ENCODE results near the gene ADH7. TPM values are rescaled to one million over a fixed set of nuclear protein-coding genes. Genes with fewer than 3 reads are reported as not detected.
A peak's percentile ranks its signal among the peaks of the same experiment; 100 is the strongest.
"Not testable (repeated sequence)": the region's sequence is repeated elsewhere in the genome, so short reads cannot be mapped to it uniquely, and the experiment has no call there.

Gene ADH7
- total RNA-seq, 2 donors from 2014 or later = not detected

GRCh38 chr4:99379571-99379970 is 55.6 kb downstream of the ADH7 start:
- no peaks in the 10 kb centered on the region for H3K36me3 ChIP-seq
- H3K4me3 ChIP-seq = no peak overlapping the region
- no peaks in the 10 kb centered on the region for H3K27me3 ChIP-seq
- H3K27ac ChIP-seq = no peak overlapping the region
- TF ChIP-seq, protein P1, sequence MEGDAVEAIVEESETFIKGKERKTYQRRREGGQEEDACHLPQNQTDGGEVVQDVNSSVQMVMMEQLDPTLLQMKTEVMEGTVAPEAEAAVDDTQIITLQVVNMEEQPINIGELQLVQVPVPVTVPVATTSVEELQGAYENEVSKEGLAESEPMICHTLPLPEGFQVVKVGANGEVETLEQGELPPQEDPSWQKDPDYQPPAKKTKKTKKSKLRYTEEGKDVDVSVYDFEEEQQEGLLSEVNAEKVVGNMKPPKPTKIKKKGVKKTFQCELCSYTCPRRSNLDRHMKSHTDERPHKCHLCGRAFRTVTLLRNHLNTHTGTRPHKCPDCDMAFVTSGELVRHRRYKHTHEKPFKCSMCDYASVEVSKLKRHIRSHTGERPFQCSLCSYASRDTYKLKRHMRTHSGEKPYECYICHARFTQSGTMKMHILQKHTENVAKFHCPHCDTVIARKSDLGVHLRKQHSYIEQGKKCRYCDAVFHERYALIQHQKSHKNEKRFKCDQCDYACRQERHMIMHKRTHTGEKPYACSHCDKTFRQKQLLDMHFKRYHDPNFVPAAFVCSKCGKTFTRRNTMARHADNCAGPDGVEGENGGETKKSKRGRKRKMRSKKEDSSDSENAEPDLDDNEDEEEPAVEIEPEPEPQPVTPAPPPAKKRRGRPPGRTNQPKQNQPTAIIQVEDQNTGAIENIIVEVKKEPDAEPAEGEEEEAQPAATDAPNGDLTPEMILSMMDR (IDR thresholded peaks at IDR 0.05) = no peak
- DNase-seq (ENCODE audit: low spot score) = no peak
- H3K9me3 ChIP-seq = peaks cover 0 to 18% of the 10 kb centered on the region in 2 donors
- no peaks in the 10 kb centered on the region for H3K4me1 ChIP-seq

- DNase-seq (ENCODE audit: low spot score) = no peak
- Histone ChIP-seq H3K9me3 (peaks cover 0 to 18% of the 10 kb centered on the region in 2 donors), H3K4me3 (no peak overlapping the region), H3K36me3 (no peaks in the 10 kb centered on the region), H3K27ac (no peak overlapping the region), H3K27me3 (no peaks in the 10 kb centered on the region), H3K4me1 (no peaks in the 10 kb centered on the region)
- TF ChIP-seq, protein P1 (IDR thresholded peaks at IDR 0.05) = no peak
Observed at GRCh38 chr4:99378876-99379275, 56.3 kb downstream of the ADH7 start.

DNA sequence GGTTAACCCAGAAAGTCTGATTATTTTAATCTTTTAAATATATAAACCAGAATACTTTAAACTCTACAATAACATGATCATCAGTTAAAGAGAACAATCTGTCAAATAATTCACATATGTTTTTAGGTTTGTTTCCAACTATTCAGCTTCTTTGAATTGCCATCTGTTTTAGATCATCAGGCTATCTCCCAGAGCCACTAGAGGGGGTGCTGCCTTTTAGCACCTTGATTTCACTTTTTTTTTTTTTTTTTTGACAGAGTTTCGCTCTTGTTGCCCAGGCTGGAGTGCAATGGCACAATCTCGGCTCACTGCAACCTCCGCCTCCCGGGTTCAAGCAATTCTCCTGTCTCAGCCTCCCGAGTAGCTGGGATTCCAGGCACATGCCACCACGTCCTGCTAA is 57.8 kb downstream of the ADH7 start:
- not testable (repeated sequence) for H3K36me3 ChIP-seq; H3K27me3 ChIP-seq; H3K27ac ChIP-seq; H3K4me3 ChIP-seq; DNase-seq (ENCODE audit: low spot score); H3K4me1 ChIP-seq
- peaks cover 0 to 21% of the 10 kb centered on the region in 2 donors for H3K9me3 ChIP-seq

DNA sequence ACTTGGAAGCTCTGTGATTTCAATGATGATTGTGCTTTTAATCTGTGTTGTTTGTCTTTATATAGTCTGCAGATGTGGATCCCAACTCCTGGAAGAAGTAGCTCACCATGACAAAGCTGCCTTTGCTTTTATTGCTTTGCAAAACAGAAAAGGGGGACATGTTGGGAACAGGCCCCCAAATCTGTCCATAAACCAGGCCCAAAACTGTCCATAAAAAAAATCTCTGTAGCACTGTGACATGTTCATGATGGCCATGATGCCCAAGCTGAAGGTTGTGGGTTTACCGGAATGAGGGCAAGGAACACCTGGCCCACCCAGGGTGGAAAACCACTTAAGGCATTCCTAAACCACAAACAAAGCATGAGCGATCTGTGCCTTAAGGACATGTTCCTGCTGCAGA is 62.7 kb downstream of the ADH7 start:
- not testable (repeated sequence) for H3K27ac ChIP-seq; H3K36me3 ChIP-seq; H3K4me3 ChIP-seq; H3K4me1 ChIP-seq; H3K27me3 ChIP-seq; DNase-seq (ENCODE audit: low spot score)
- H3K9me3 ChIP-seq = peaks cover 0 to 14% of the 10 kb centered on the region in 2 donors

- H3K4me3 ChIP-seq; H3K27me3 ChIP-seq; DNase-seq (ENCODE audit: low spot score); H3K27ac ChIP-seq; H3K4me1 ChIP-seq; H3K36me3 ChIP-seq: not testable (repeated sequence)
- H3K9me3 ChIP-seq = peaks cover 0 to 16% of the 10 kb centered on the region in 2 donors
Observed at GRCh38 chr4:99367817-99368216, 67.3 kb downstream of the ADH7 start.

- Histone ChIP-seq H3K4me1 (no peaks in the 10 kb centered on the region), H3K9me3 (peaks cover 0 to 8% of the 10 kb centered on the region in 2 donors), H3K36me3 (no peaks in the 10 kb centered on the region), H3K27ac (no peak overlapping the region), H3K27me3 (no peaks in the 10 kb centered on the region), H3K4me3 (no peak overlapping the region)
- DNase-seq (ENCODE audit: low spot score) = no peak
- TF ChIP-seq, protein P1 (IDR thresholded peaks at IDR 0.05) = no peak
Observed at GRCh38 chr4:99366491-99366890, 68.7 kb downstream of the ADH7 start.

GRCh38 chr4:99362768-99363167 is 72.4 kb downstream of the ADH7 start:
- TF ChIP-seq, protein P1 (IDR thresholded peaks at IDR 0.05) = no peak
- no peak overlapping the region for H3K4me3 ChIP-seq
- H3K27ac ChIP-seq = peak overlapping the region in 1 of 2 donors; percentile 45

More at GRCh38 chr4:99362768-99363167, 72.4 kb downstream of the ADH7 start:
- Histone ChIP-seq H3K27me3 (no peaks in the 10 kb centered on the region), H3K36me3 (no peaks in the 10 kb centered on the region), H3K4me1 (no peaks in the 10 kb centered on the region), H3K9me3 (peaks cover 0 to 8% of the 10 kb centered on the region in 2 donors)
- DNase-seq (ENCODE audit: low spot score) = no peak

Other genes starting within 250 kb of the ADH7 start
- 1 to 10 TPM in 1 of 2 donors, not detected in 1; 3.6 TPM for gene ADH6, start 216.1 kb downstream of the ADH7 start, total RNA-seq
- not detected for gene ADH1A, start 144.4 kb downstream of the ADH7 start, total RNA-seq
- 100 to 1,000 TPM; 111 to 477 TPM for gene ADH1B, start 113.9 kb downstream of the ADH7 start, total RNA-seq
- 10 to 100 TPM in 1 of 2 donors, 1 to 10 TPM in 1; 4.9 to 12.0 TPM for gene ADH1C, start 82.6 kb downstream of the ADH7 start, total RNA-seq
- not detected for gene C4orf17, start 75.7 kb upstream of the ADH7 start, total RNA-seq
- gene TRMT10A, start 128.7 kb upstream of the ADH7 start, total RNA-seq = 1 to 10 TPM; 2.1 to 2.6 TPM
- gene MTTP, start 139.5 kb upstream of the ADH7 start, total RNA-seq = 1 to 10 TPM in 1 of 2 donors, under 1 TPM in 1; 0.51 to 1.1 TPM
- gene C4orf54, start 222.5 kb upstream of the ADH7 start, total RNA-seq = 10 to 100 TPM in 1 of 2 donors, 1 to 10 TPM in 1; 1.2 to 23.6 TPM

Measured in right atrium auricular region (tissue), 2 donors.